Measurements from ENCODE around the gene POLG2.

The POLG2 gene

DNA sequence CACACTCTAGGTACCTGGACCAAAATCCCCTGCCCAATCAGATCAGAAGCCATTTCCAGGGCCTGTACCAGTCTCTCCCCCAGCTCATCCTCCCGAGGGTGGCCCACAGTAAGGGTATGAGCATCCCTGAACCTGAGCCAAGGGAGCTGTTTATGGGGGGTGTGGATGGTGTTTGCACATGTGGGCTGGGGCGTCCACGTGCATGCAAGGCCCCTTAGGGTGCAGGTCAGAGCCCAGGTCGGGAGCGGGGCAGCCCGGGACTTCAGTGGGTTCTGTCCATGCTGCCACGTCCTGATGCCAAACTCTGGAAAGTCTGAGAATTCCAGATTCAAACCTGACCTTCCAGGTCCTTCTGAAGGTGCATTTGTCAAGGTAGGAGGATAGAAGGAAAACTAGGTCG is 38.1 kb downstream of the POLG2 start:
- no peak overlapping the region for H4K91ac ChIP-seq (ENCODE audit: low read depth, low read length)

DNA sequence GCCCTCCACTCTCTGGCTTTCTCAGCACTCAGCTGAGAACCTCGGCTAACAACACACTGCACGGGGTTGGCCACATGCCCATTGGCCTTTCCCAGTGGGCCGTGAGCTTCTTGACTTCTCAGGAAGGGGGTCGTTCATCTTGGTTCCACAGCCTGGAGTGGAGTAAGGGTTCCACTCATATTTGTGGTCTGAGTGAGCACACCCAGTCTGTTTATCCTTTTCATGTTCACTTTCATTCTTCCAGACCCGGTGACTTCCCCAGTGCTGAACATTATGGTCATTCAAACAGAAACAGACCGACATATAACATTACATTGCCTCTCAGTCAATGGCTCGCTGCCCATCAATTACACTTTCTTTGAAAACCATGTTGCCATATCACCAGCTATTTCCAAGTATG is 39.7 kb downstream of the POLG2 start:
- H2AK5ac ChIP-seq (ENCODE audit: low read length), result no peak overlapping the region
- no peaks in the 10 kb centered on the region for H3K27me3 ChIP-seq (ENCODE audit: insufficient read depth, low read length)
- no peak overlapping the region for H4K91ac ChIP-seq (ENCODE audit: low read depth, low read length)
- no peak overlapping the region for H2BK120ac ChIP-seq (ENCODE audit: insufficient read depth, low read length, poor library complexity)
- DNase-seq, result no peak
- no peak overlapping the region for H3K4me2 ChIP-seq (ENCODE audit: low read length)
- H4K12ac ChIP-seq (ENCODE audit: low read depth, low read length), result no peak overlapping the region
- H3K4me1 ChIP-seq (ENCODE audit: control insufficient read depth in 1 of 2, insufficient read depth in 2 of 2, low read length in 2 of 2), result peaks cover 0 to 2% of the 10 kb centered on the region in 2 experiments
- H2AFZ ChIP-seq (ENCODE audit: insufficient read depth, low read length, poor library complexity), result no peak overlapping the region
- H2BK5ac ChIP-seq (ENCODE audit: low read depth, low read length, poor library complexity), result no peak overlapping the region
- H2BK12ac ChIP-seq (ENCODE audit: low read length), result no peak overlapping the region
- H3K4ac ChIP-seq (ENCODE audit: low read depth, low read length), result no peak overlapping the region
- H3K79me1 ChIP-seq (ENCODE audit: low read length), result no peaks in the 10 kb centered on the region
- H3K18ac ChIP-seq (ENCODE audit: low read length), result no peak overlapping the region
- no peaks in the 10 kb centered on the region for H3K36me3 ChIP-seq (ENCODE audit: control insufficient read depth in 1 of 2, insufficient read depth in 2 of 2, low read length in 2 of 2)
- H3K27ac ChIP-seq (ENCODE audit: low read depth, low read length), result no peak overlapping the region
- no CpG with 5 or more reads among the region's 7 CpGs for WGBS (ENCODE audit: extremely low coverage, insufficient coverage, insufficient read length)
- H3K9me3 ChIP-seq (ENCODE audit: insufficient read depth, low read depth, low read length), result no peaks in the 10 kb centered on the region
- no peak overlapping the region for H3K23ac ChIP-seq (ENCODE audit: low read length)
- H3K14ac ChIP-seq (ENCODE audit: low read length), result no peak overlapping the region
- H3K9ac ChIP-seq (ENCODE audit: low read length), result no peak overlapping the region
- no peak overlapping the region for H4K8ac ChIP-seq (ENCODE audit: low read depth, low read length)
- H3K79me2 ChIP-seq (ENCODE audit: control insufficient read depth, insufficient read depth, low read length, poor library complexity), result no peaks in the 10 kb centered on the region
- no peak overlapping the region for H3K4me3 ChIP-seq (ENCODE audit: low read depth, low read length)

More for the DNA sequence above, 38.1 kb downstream of the POLG2 start:
- H4K12ac ChIP-seq (ENCODE audit: low read depth, low read length), result no peak overlapping the region
- no peak overlapping the region for H3K4ac ChIP-seq (ENCODE audit: low read depth, low read length)
- H3K36me3 ChIP-seq (ENCODE audit: control insufficient read depth in 1 of 2, insufficient read depth in 2 of 2, low read length in 2 of 2), result no peaks in the 10 kb centered on the region
- no peak overlapping the region for H2AFZ ChIP-seq (ENCODE audit: insufficient read depth, low read length, poor library complexity)
- H2AK5ac ChIP-seq (ENCODE audit: low read length), result no peak overlapping the region
- no peak overlapping the region for H4K8ac ChIP-seq (ENCODE audit: low read depth, low read length)
- H3K4me3 ChIP-seq (ENCODE audit: low read depth, low read length), result no peak overlapping the region
- H3K4me2 ChIP-seq (ENCODE audit: low read length), result no peak overlapping the region
- H3K27me3 ChIP-seq (ENCODE audit: insufficient read depth, low read length), result no peaks in the 10 kb centered on the region
- no peak overlapping the region for H3K14ac ChIP-seq (ENCODE audit: low read length)
- no CpG with 5 or more reads among the region's 8 CpGs for WGBS (ENCODE audit: extremely low coverage, insufficient coverage, insufficient read length)
- no peak overlapping the region for H3K9ac ChIP-seq (ENCODE audit: low read length)
- H2BK5ac ChIP-seq (ENCODE audit: low read depth, low read length, poor library complexity), result no peak overlapping the region
- no peak overlapping the region for H2BK120ac ChIP-seq (ENCODE audit: insufficient read depth, low read length, poor library complexity)
- H3K9me3 ChIP-seq (ENCODE audit: insufficient read depth, low read depth, low read length), result no peaks in the 10 kb centered on the region
- no peak overlapping the region for H2BK12ac ChIP-seq (ENCODE audit: low read length)
- H3K79me1 ChIP-seq (ENCODE audit: low read length), result no peaks in the 10 kb centered on the region
- no peak overlapping the region for H3K23ac ChIP-seq (ENCODE audit: low read length)
- peaks cover 0 to 2% of the 10 kb centered on the region in 2 experiments for H3K4me1 ChIP-seq (ENCODE audit: control insufficient read depth in 1 of 2, insufficient read depth in 2 of 2, low read length in 2 of 2)
- H3K27ac ChIP-seq (ENCODE audit: low read depth, low read length), result no peak overlapping the region
- no peak overlapping the region for H3K18ac ChIP-seq (ENCODE audit: low read length)
- DNase-seq, result no peak
- no peaks in the 10 kb centered on the region for H3K79me2 ChIP-seq (ENCODE audit: control insufficient read depth, insufficient read depth, low read length, poor library complexity)

DNA sequence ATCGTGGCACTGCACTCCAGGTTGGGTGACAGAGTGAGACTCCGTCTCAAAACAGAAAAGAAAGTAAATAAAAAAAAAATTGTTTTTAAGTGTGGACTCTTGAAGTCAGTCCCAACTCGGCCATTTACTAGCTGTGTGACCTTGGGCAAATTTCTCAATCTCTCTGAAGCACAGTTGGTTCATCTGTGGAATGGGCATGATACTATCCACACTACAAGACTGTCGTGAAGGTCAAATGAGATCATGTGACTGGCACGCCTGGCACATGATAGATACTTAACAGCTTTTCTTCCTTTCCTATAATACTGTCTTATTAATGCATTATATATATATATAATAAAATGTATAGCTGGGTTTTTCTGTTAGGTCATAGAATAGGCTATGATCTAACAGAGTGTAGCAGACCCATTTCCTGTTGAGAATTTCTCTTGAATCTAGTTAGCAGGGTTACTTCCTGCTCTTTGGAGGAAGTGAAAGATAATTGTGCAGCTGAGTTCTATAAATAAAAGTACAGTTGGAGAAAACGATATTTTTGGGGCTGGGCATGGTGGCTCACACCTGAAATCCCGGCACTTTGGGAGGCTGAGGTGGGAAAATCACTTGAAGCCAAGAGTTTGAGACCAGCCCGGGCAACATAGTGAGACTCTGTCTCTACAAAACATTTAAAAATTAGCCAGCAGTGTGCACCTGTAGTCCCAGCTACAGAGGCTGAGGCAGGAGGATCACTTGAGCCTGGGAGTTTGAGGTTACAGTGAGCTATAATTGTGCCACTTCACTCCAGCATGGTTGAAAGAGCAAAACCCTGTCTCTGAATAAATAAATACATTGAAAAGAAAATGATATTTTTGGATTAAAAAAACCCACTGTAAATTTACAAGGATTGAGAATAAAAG is 40.6 kb downstream of the POLG2 start:
- Histone ChIP-seq H3K14ac (ENCODE audit: low read length) (no peak overlapping the region), H4K91ac (ENCODE audit: low read depth, low read length) (no peak overlapping the region), H3K79me1 (ENCODE audit: low read length) (no peaks in the 10 kb centered on the region), H3K27ac (ENCODE audit: low read depth, low read length) (no peak overlapping the region), H2AK5ac (ENCODE audit: low read length) (no peak overlapping the region), H3K36me3 (ENCODE audit: control insufficient read depth in 1 of 2, insufficient read depth in 2 of 2, low read length in 2 of 2) (no peaks in the 10 kb centered on the region), H2BK5ac (ENCODE audit: low read depth, low read length, poor library complexity) (no peak overlapping the region), H2AFZ (ENCODE audit: insufficient read depth, low read length, poor library complexity) (no peak overlapping the region), H3K23ac (ENCODE audit: low read length) (no peak overlapping the region), H3K9me3 (ENCODE audit: insufficient read depth, low read depth, low read length) (no peaks in the 10 kb centered on the region), H3K27me3 (ENCODE audit: insufficient read depth, low read length) (no peaks in the 10 kb centered on the region), H4K8ac (ENCODE audit: low read depth, low read length) (no peak overlapping the region), H3K18ac (ENCODE audit: low read length) (no peak overlapping the region), H4K12ac (ENCODE audit: low read depth, low read length) (no peak overlapping the region), H2BK12ac (ENCODE audit: low read length) (no peak overlapping the region), H3K79me2 (ENCODE audit: control insufficient read depth, insufficient read depth, low read length, poor library complexity) (no peaks in the 10 kb centered on the region), H3K4me3 (ENCODE audit: low read depth, low read length) (no peak overlapping the region), H3K4me1 (ENCODE audit: control insufficient read depth in 1 of 2, insufficient read depth in 2 of 2, low read length in 2 of 2) (peaks cover 0 to 2% of the 10 kb centered on the region in 2 experiments), H3K9ac (ENCODE audit: low read length) (no peak overlapping the region), H3K4me2 (ENCODE audit: low read length) (no peak overlapping the region), H3K4ac (ENCODE audit: low read depth, low read length) (no peak overlapping the region), H2BK120ac (ENCODE audit: insufficient read depth, low read length, poor library complexity) (no peak overlapping the region)
- DNase-seq, result no peak
- no CpG with 5 or more reads among the region's 8 CpGs for WGBS (ENCODE audit: extremely low coverage, insufficient coverage, insufficient read length)

DNA sequence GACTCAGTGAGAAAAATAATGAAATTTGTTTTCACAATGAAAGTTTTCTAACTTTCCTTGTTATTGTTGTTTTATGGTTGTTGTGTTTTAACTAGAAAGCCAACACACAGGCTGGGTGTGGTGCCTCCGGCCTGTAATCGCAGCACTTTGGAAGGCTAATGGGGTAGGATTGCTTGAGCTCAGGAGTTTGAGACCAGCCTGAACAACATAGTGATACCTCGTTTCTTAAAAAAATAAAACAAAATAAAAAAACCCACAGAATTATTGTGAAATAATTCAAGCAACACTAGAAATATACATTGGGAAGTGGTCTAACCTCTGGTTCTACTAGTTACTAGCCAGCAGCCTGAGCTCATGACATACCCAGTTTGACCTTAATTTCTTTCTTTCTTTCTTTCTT is 47.3 kb downstream of the POLG2 start:
- Histone ChIP-seq H3K14ac (ENCODE audit: low read length) (no peak overlapping the region), H2BK120ac (ENCODE audit: insufficient read depth, low read length, poor library complexity) (no peak overlapping the region), H3K79me1 (ENCODE audit: low read length) (no peaks in the 10 kb centered on the region), H2AFZ (ENCODE audit: insufficient read depth, low read length, poor library complexity) (no peak overlapping the region), H2BK5ac (ENCODE audit: low read depth, low read length, poor library complexity) (no peak overlapping the region), H4K8ac (ENCODE audit: low read depth, low read length) (no peak overlapping the region), H3K18ac (ENCODE audit: low read length) (no peak overlapping the region), H3K27ac (ENCODE audit: low read depth, low read length) (no peak overlapping the region), H3K4me2 (ENCODE audit: low read length) (no peak overlapping the region), H4K12ac (ENCODE audit: low read depth, low read length) (no peak overlapping the region), H2AK5ac (ENCODE audit: low read length) (no peak overlapping the region), H3K9ac (ENCODE audit: low read length) (no peak overlapping the region), H3K27me3 (ENCODE audit: insufficient read depth, low read length) (no peaks in the 10 kb centered on the region), H3K9me3 (ENCODE audit: insufficient read depth, low read depth, low read length) (no peaks in the 10 kb centered on the region), H3K36me3 (ENCODE audit: control insufficient read depth in 1 of 2, insufficient read depth in 2 of 2, low read length in 2 of 2) (no peaks in the 10 kb centered on the region), H3K4me3 (ENCODE audit: low read depth, low read length) (no peak overlapping the region), H3K4me1 (ENCODE audit: control insufficient read depth in 1 of 2, insufficient read depth in 2 of 2, low read length in 2 of 2) (no peaks in the 10 kb centered on the region), H4K91ac (ENCODE audit: low read depth, low read length) (no peak overlapping the region), H2BK12ac (ENCODE audit: low read length) (no peak overlapping the region), H3K23ac (ENCODE audit: low read length) (no peak overlapping the region), H3K79me2 (ENCODE audit: control insufficient read depth, insufficient read depth, low read length, poor library complexity) (no peaks in the 10 kb centered on the region), H3K4ac (ENCODE audit: low read depth, low read length) (no peak overlapping the region)
- WGBS (ENCODE audit: extremely low coverage, insufficient coverage, insufficient read length), result no CpG with 5 or more reads among the region's 3 CpGs
- DNase-seq, result no peak
